ENCODE measurements around the gene DCX. TPM values are rescaled to one million over a fixed set of nuclear protein-coding genes. Genes with fewer than 3 reads are reported as not detected.

DCX gene
- under 1 TPM in 5 of 6 donors, not detected in 1; 0.03 to 0.43 (median 0.23) TPM for total RNA-seq
- polyA plus RNA-seq = under 1 TPM; 0.04 to 0.21 TPM

- peaks cover 0 to 15% (median 2%) of the 10 kb centered on the region in 4 donors for H3K27me3 ChIP-seq
- no peak within 1 kb of the TSS for H3K27ac ChIP-seq
- ATAC-seq (no peak), FAIRE-seq (no peak), DNase-seq (no peak)
- TF ChIP-seq, protein P1, sequence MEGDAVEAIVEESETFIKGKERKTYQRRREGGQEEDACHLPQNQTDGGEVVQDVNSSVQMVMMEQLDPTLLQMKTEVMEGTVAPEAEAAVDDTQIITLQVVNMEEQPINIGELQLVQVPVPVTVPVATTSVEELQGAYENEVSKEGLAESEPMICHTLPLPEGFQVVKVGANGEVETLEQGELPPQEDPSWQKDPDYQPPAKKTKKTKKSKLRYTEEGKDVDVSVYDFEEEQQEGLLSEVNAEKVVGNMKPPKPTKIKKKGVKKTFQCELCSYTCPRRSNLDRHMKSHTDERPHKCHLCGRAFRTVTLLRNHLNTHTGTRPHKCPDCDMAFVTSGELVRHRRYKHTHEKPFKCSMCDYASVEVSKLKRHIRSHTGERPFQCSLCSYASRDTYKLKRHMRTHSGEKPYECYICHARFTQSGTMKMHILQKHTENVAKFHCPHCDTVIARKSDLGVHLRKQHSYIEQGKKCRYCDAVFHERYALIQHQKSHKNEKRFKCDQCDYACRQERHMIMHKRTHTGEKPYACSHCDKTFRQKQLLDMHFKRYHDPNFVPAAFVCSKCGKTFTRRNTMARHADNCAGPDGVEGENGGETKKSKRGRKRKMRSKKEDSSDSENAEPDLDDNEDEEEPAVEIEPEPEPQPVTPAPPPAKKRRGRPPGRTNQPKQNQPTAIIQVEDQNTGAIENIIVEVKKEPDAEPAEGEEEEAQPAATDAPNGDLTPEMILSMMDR (IDR thresholded peaks at IDR 0.05) = no peak
- H3K9me3 ChIP-seq = no peaks in the 10 kb centered on the region
- H3K4me1 ChIP-seq = no peaks in the 10 kb centered on the region
- WGBS, 2 donors = 14 to 26% methylated on average over 3 of the region's 3 CpGs
- no peaks in the 10 kb centered on the region for H3K36me3 ChIP-seq
- H3K4me3 ChIP-seq = no peak within 1 kb of the TSS
- intact Hi-C loops (cut with DNase I) = no loop called here
Measured at GRCh38 chrX:111411983-111412382, at the start of gene DCX. Gene DCX (minus strand): TSS chrX:111412192. CDS start chrX:111410398, 1,794 bp downstream.

DNA sequence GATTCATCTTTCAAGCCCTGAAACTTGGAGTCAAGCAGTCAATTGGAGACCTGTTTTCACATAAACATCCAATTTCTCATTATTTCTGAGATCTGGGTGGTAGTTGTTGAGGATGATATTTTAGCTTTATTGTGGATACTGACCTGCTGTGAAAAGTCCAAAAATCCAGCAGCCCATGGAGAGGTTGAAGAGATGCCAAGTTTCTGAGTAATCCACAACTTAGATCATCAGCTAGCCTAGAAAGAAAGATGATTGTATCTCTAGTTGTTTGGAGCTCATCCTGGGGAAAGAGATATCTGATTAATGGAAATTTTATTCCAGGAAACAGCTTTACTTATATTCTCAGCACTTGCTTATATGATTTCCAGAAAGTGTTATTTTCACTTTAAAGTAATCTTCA lies 48.6 kb upstream of the DCX start:
- no peak for ATAC-seq
- Histone ChIP-seq H3K27ac (no peak overlapping the region), H3K9me3 (no peaks in the 10 kb centered on the region), H3K4me3 (no peak overlapping the region), H3K4me1 (no peaks in the 10 kb centered on the region), H3K36me3 (no peaks in the 10 kb centered on the region), H3K27me3 (peaks cover 0 to 20% (median 0%) of the 10 kb centered on the region in 4 donors)
- TF ChIP-seq, protein P1 (IDR thresholded peaks at IDR 0.05) = no peak
- intact Hi-C loops (cut with DNase I) = no loop called here
- FAIRE-seq = peak; percentile 43
- DNase-seq = no peak

DNA sequence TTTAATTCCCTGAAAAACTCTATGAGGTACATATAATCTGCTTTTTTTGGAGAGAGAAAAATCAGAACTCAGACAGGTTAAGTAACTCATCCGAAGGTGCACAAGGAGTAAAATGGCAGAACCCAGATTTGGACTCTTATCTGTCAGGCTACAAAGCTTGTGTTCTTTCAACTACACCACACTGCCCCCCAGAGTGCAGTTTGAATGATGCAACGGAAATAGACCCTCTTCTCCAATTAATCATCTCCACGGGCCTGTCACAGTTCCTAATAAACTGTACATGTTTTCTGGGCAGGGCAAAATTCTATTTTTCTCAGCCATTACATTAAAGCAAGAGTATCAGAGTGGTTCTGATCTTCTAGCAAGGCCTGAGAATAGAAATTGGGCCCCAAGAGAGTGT lies 35.3 kb upstream of the DCX start:
- H3K9me3 ChIP-seq = no peaks in the 10 kb centered on the region
- H3K4me1 ChIP-seq = no peaks in the 10 kb centered on the region
- H3K4me3 ChIP-seq = no peak overlapping the region
- H3K27ac ChIP-seq = no peak overlapping the region
- no peak for FAIRE-seq
- H3K27me3 ChIP-seq = peaks cover 0 to 18% (median 0%) of the 10 kb centered on the region in 4 donors
- WGBS, 2 donors = 14 to 30% methylated on average over 3 of the region's 3 CpGs
- DNase-seq = no peak
- TF ChIP-seq, protein P1 (IDR thresholded peaks at IDR 0.05) = no peak
- peak in 2 of 4 donors; percentile 35 to 39 for ATAC-seq
- intact Hi-C loops (cut with DNase I) = no loop called here
- H3K36me3 ChIP-seq = no peaks in the 10 kb centered on the region

DNA sequence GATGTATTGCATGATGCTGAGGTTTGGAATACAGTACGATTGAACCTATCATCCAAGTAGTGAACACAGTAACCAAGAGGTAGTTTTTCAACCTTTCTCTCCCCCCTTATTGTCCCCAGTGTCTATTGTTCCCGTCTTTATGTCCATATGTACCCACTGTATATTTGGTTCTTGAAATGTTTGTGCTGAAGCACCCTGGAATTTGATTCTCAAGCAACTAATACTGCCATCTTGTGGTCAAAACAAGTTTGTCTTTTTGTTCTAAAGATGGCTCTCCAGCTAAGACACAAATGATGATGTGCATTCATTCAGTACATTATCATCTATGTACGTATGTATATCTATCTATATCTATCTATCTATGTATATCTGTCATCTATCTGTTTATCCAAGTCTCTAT lies 33.5 kb upstream of the DCX start:
- peaks cover 0 to 20% (median 0%) of the 10 kb centered on the region in 4 donors for H3K27me3 ChIP-seq
- DNase-seq (no peak), ATAC-seq (peak in 3 of 4 donors; percentile 57 to 66 (median 57)), FAIRE-seq (peak; percentile 98)
- H3K27ac ChIP-seq = no peak overlapping the region
- intact Hi-C loops (cut with DNase I) = no loop called here
- WGBS, 2 donors = 19 to 23% methylated on average over 3 of the region's 3 CpGs
- TF ChIP-seq, protein P1 (IDR thresholded peaks at IDR 0.05) = peak; percentile 44 to 56 (median 48)
- H3K9me3 ChIP-seq = no peaks in the 10 kb centered on the region
- no peaks in the 10 kb centered on the region for H3K4me1 ChIP-seq
- H3K4me3 ChIP-seq = no peak overlapping the region
- H3K36me3 ChIP-seq = no peaks in the 10 kb centered on the region

DNA sequence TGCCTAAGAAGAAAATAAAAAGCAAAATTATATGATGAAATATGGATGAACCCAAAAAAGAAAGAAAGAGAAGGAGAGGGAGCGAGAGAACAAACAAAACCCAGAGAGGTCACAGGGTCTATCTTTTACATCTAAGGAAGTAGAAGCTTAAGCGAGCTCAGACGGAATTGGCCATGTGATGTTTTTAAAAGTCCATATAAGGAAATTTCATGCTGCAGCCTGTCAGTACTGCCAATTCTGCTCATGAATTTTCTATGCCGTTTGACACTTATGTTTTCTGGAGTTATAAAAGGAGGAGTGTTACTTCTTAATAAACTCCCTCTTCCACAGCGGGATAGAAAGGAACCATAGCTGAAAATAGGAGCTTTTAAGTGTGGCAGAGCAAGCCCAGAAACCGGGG lies 32.9 kb upstream of the DCX start:
- H3K9me3 ChIP-seq = no peaks in the 10 kb centered on the region
- TF ChIP-seq, protein P1 (IDR thresholded peaks at IDR 0.05) = no peak
- peaks cover 0 to 20% (median 0%) of the 10 kb centered on the region in 4 donors for H3K27me3 ChIP-seq
- ATAC-seq (no peak), FAIRE-seq (no peak), DNase-seq (no peak)
- no peaks in the 10 kb centered on the region for H3K36me3 ChIP-seq
- H3K4me1 ChIP-seq = no peaks in the 10 kb centered on the region
- no peak overlapping the region for H3K4me3 ChIP-seq
- intact Hi-C loops (cut with DNase I) = no loop called here
- no peak overlapping the region for H3K27ac ChIP-seq
- 30 to 43% methylated on average over 6 of the region's 6 CpGs for WGBS, 2 donors

All from pancreas (tissue), 10 donors.